Spleen (tissue), 11 donors: ENCODE results near the gene SLC22A2. TPM values are rescaled to one million over a fixed set of nuclear protein-coding genes. Genes with fewer than 3 reads are reported as not detected.

Experiments used
- DNase-seq: peaks from one replicate; pipeline ENCODE4 v3.0.0-alpha.2; 2020
- H3K27ac ChIP-seq, 8 donors: fragments of 200-600 bp; sonication (generic) in 7 of 8; 1 replicate in 4 of 8; 2 replicates in 4 of 8; pipeline versions ENCODE4 v1.5.0 to v1.8.0; 2016 to 2021; ENCODE audit warnings: inconsistent platforms in 4 of 8, mild to moderate bottlenecking in 4 of 8, moderate library complexity in 1 of 8
- H3K27me3 ChIP-seq, 7 donors: fragments of 200-600 bp; sonication (generic) in 6 of 7; replicated peaks in 1 of 7; 1 replicate in 4 of 7; 2 replicates in 3 of 7; pipeline versions ENCODE4 v1.5.0 to v1.8.0; 2016 to 2021; ENCODE audit warnings: inconsistent platforms in 3 of 7, mild to moderate bottlenecking in 1 of 7
- H3K36me3 ChIP-seq, 6 donors: fragments of 200-600 bp; sonication (generic) in 5 of 6; 1 replicate in 4 of 6; 2 replicates in 2 of 6; pipeline versions ENCODE4 v1.5.0 to v1.8.0; 2016 to 2021; ENCODE audit warnings: inconsistent platforms in 2 of 6
- H3K4me1 ChIP-seq, 6 donors: fragments of 200-600 bp; sonication (generic) in 5 of 6; 1 replicate in 3 of 6; 2 replicates in 3 of 6; pipeline versions ENCODE4 v1.5.0 to v1.8.0; 2016 to 2021; ENCODE audit warnings: inconsistent platforms in 3 of 6
- H3K4me3 ChIP-seq, 8 donors: fragments of 200-600 bp; sonication (generic) in 7 of 8; 1 replicate in 4 of 8; 2 replicates in 4 of 8; pipeline versions ENCODE4 v1.5.0 to v1.8.0; 2016 to 2021; ENCODE audit warnings: inconsistent platforms in 4 of 8, mild to moderate bottlenecking in 4 of 8, moderate library complexity in 2 of 8
- H3K9me3 ChIP-seq, 8 donors: fragments of 200-600 bp; sonication (generic) in 7 of 8; 1 replicate in 4 of 8; 2 replicates in 4 of 8; pipeline versions ENCODE4 v1.5.0 to v1.8.0; 2016 to 2021; ENCODE audit warnings: inconsistent platforms in 4 of 8
- CTCF ChIP-seq, 11 experiments: fragments of 200-600 bp in 7 of 11; fragments of 450-650 bp in 4 of 11; sonication (generic) in 4 of 11; IDR thresholded peaks in 8 of 11; conservative IDR thresholded peaks in 3 of 11; 1 replicate in 7 of 11; 2 replicates in 4 of 11; pipeline versions ENCODE4 v1.4.0 to v1.8.0; 2016 to 2021; ENCODE audit warnings: antibody characterized with exemption in 11 of 11, inconsistent platforms in 4 of 11, mild to moderate bottlenecking in 1 of 11
- POLR2A ChIP-seq, 3 donors: fragments of 450-650 bp; IDR thresholded peaks; one replicate each; pipeline ENCODE4 v1.5.1; 2017; ENCODE audit warnings: antibody characterized with exemption in 3 of 3, mild to moderate bottlenecking in 1 of 3
- POLR2AphosphoS5 ChIP-seq, 3 donors: sonication (generic); formaldehyde crosslinking; IDR thresholded peaks; one replicate each; pipeline ENCODE4 v1.5.1; 2017; ENCODE audit warnings: antibody characterized with exemption in 3 of 3
- WGBS, 5 donors: extraction: QIAGEN DNeasy Blood & Tissue Kit in 3 of 5; methylation state at CpG; one replicate each; pipeline versions ENCODE4 v1.1.5 to v1.1.7; 2013 to 2018; 5-methylcytosine and 5-hydroxymethylcytosine counted together
- intact Hi-C: fragments of 100-400 bp; cut with DNase I; formaldehyde crosslinking; loops from one replicate; pipeline ENCODE4 v1.15.0; 2023; ENCODE audit warnings: low total_unique reads
- polyA plus RNA-seq, 3 donors: library from polyadenylated mRNA; stranded (reverse); fragments of 200-250 nt; gene quantifications; one replicate each; pipeline ENCODE4 v1.2.1, GENCODE V29; 2013
- total RNA-seq, 7 donors: library from RNA; depleted of rRNA in 3 of 7; stranded (reverse); fragments of >200 nt in 3 of 7; fragmentation: NEBNext Ultra II Directional in 4 of 7; extraction: Animal tissue kit (Norgen Biotek cat#: 25700) in 4 of 7; gene quantifications; one replicate each; pipeline versions ENCODE4 v1.1.0 to v1.2.1, GENCODE V29; 2016 to 2021
- donor health status: healthy with polysubstance abuse.
- donor health status: DM: no; HTN: no; CAD: no; lungs with moderate emphysema.
- donor health status: DM: no; HTN: no; CAD: no.
- donor health status: Bipolar disorder and iron deficiency.
- donor health status: healthy.
- donor health status: DM: no; HTN: no; CAD: no.
- donor health status: DM: yes; HTN: yes; CAD: no.

SLC22A2 gene
- total and polyA plus RNA-seq, 10 donors = not detected

- no peaks in the 10 kb centered on the region for H3K27me3 ChIP-seq
- no peak overlapping the region for H3K4me3 ChIP-seq
- H3K9me3 ChIP-seq = peaks cover 0 to 4% (median 0%) of the 10 kb centered on the region in 8 donors
- TF ChIP-seq POLR2AphosphoS5 (IDR thresholded peaks at IDR 0.05) (no peak), POLR2A (IDR thresholded peaks at IDR 0.05) (no peak), CTCF (IDR thresholded peaks at IDR 0.05 in 8 of 11, conservative IDR thresholded peaks at IDR 0.05 in 3 of 11) (no peak)
- no peak overlapping the region for H3K27ac ChIP-seq
- H3K4me1 ChIP-seq = no peaks in the 10 kb centered on the region
- intact Hi-C loops = no loop called here
- no peak for DNase-seq
- no peaks in the 10 kb centered on the region for H3K36me3 ChIP-seq
- 90 to 98% (median 94%) methylated on average over 5 of the region's 5 CpGs for WGBS, 5 donors
Observed at GRCh38 chr6:160277144-160277543, 18.5 kb upstream of the SLC22A2 start.

- H3K4me3 ChIP-seq = no peak overlapping the region
- peaks cover 0 to 4% (median 0%) of the 10 kb centered on the region in 8 donors for H3K9me3 ChIP-seq
- H3K36me3 ChIP-seq = no peaks in the 10 kb centered on the region
- H3K27ac ChIP-seq = no peak overlapping the region
- H3K4me1 ChIP-seq = no peaks in the 10 kb centered on the region
- TF ChIP-seq CTCF (IDR thresholded peaks at IDR 0.05 in 8 of 11, conservative IDR thresholded peaks at IDR 0.05 in 3 of 11) (no peak), POLR2AphosphoS5 (IDR thresholded peaks at IDR 0.05) (no peak), POLR2A (IDR thresholded peaks at IDR 0.05) (no peak)
- 72 to 88% (median 74%) methylated on average over 4 of the region's 4 CpGs for WGBS, 5 donors
- no peaks in the 10 kb centered on the region for H3K27me3 ChIP-seq
- intact Hi-C loops = no loop called here
- no peak for DNase-seq
Observed at GRCh38 chr6:160276126-160276525, 17.5 kb upstream of the SLC22A2 start.

- intact Hi-C loops = no loop called here
- Histone ChIP-seq H3K4me3 (no peak overlapping the region), H3K27ac (no peak overlapping the region), H3K9me3 (peaks cover 0 to 4% (median 0%) of the 10 kb centered on the region in 8 donors), H3K27me3 (no peaks in the 10 kb centered on the region), H3K36me3 (no peaks in the 10 kb centered on the region), H3K4me1 (no peaks in the 10 kb centered on the region)
- DNase-seq = no peak
- TF ChIP-seq POLR2AphosphoS5 (IDR thresholded peaks at IDR 0.05) (no peak), CTCF (IDR thresholded peaks at IDR 0.05 in 8 of 11, conservative IDR thresholded peaks at IDR 0.05 in 3 of 11) (no peak), POLR2A (IDR thresholded peaks at IDR 0.05) (no peak)
- WGBS, 5 donors = 78 to 87% (median 84%) methylated on average over 13 to 20 of the region's 20 CpGs
Observed at GRCh38 chr6:160275511-160276003, 16.9 kb upstream of the SLC22A2 start.

GRCh38 chr6:160274871-160275510 is 16.4 kb upstream of the SLC22A2 start:
- no peak for DNase-seq
- H3K9me3 ChIP-seq = peaks cover 0 to 4% (median 0%) of the 10 kb centered on the region in 8 donors
- no peaks in the 10 kb centered on the region for H3K36me3 ChIP-seq
- H3K27me3 ChIP-seq = no peaks in the 10 kb centered on the region
- H3K4me3 ChIP-seq = no peak overlapping the region
- WGBS, 5 donors = 82 to 89% (median 84%) methylated on average over 4 of the region's 4 CpGs
- TF ChIP-seq POLR2A (IDR thresholded peaks at IDR 0.05) (no peak), CTCF (IDR thresholded peaks at IDR 0.05 in 8 of 11, conservative IDR thresholded peaks at IDR 0.05 in 3 of 11) (no peak), POLR2AphosphoS5 (IDR thresholded peaks at IDR 0.05) (no peak)
- intact Hi-C loops = no loop called here
- no peak overlapping the region for H3K27ac ChIP-seq
- no peaks in the 10 kb centered on the region for H3K4me1 ChIP-seq
